HG02610 (cell line): Measurements from ENCODE around the gene DYNLL1.
"Not testable (repeated sequence)": the region's sequence is repeated elsewhere in the genome, so short reads cannot be mapped to it uniquely, and the experiment has no call there.

Experiments
- ATAC-seq: cut with Tn5 transposase; IDR thresholded peaks from one replicate; pipeline ENCODE4 v1.9.1; 2021; ENCODE audit warnings: mild to moderate bottlenecking, moderate library complexity; ENCODE audit not compliant: unreplicated experiment

DYNLL1 gene

DNA sequence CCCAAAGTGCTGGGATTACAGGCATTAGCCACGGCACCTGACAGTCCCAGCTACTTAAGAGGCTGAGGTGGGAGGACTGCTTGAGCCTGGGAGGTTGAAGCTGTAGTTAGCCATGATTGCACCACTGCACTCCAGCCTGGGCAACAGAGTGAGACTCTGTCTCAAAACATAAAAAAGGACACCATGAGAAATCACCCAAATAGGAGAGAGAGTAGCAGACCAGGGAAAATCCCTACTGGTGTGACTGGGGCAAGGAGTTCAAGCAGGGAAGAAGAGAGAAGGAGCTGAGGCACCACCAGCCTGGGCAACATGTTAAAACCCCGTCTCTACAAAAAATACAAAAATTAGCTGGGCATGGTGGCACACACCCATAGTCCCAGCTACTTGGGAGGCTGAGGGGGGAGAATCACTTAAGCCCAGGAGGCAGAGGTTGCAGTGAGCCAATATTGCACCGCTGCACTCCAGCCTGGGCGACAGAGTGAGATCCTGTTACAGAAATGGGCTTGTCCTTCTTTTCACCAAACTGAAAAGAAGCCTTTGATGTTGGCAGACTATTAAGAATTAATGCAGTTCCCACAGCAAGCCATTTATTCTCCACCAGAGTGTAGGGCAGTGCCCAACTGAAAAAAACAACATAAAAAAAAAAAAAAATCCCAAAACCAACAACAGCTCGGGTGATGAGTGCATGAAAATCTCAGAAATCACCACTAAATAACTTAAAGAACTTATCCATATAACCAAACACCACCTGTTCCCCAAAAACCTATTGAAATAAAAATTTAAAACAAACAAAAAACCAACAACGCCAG lies 21.9 kb upstream of the DYNLL1 start:
- ATAC-seq, result no peak

- no peak for ATAC-seq
Observed at GRCh38 chr12:120474616-120474960, 21.3 kb upstream of the DYNLL1 start.

DNA sequence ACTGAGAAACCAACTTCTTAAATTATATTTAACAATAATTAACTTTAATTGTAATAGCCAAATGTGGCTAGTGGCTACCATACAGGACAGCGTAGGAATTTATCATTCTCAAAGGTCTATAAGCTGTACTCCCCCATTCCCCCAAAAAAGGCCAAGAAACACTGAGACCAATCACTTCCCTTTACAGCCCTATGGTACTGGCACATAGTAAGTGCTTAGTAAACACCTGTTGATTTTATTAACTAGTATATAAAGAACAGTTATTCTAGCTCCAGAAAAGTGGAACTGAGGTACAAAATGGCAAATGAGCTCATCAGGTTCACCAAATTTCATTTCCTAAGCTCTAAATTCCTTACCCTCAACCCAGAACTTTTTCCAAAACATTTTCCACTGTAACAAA lies 20.3 kb upstream of the DYNLL1 start:
- no peak for ATAC-seq

DNA sequence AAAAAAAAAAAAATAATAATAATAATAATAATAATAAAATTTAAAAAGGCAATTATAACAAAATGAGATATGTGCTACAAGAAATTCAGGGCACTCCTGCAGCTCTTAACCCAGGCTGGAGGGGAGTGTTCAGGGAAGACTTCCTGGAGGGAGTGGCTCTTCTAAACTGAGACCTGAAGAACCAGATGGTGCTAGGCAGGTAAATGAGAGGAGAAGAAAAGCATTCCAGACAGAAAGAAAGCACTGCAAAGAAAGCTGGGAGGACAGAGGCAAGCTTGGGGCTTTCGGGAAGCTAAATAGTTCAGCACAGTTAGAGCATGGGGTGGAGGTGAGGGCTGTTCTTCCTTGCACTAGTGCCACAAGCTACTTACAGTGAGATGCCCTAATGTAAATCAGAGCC lies 16.5 kb upstream of the DYNLL1 start:
- no peak for ATAC-seq

DNA sequence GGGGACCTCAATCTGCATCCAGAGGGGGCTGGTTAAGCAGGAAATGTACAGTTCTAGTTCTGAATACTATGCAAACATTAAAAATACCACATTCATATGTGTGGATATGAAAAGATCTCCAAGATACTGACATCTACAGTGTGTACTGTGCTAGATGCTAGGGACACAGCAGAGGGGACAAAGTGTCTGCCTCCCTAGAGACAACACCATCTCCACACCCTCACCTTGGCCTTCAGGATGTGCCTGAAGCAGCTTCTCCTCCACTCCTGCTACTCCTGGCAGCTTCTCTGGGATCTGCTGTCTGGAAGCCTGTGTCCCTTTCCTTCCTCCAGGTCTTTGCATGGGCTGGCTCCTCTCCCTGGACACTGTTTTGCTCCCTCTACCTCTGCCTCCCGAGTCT lies 15.7 kb upstream of the DYNLL1 start:
- ATAC-seq, result no peak

- ATAC-seq, result no peak
Observed at GRCh38 chr12:120481022-120481767, 14.7 kb upstream of the DYNLL1 start.

DNA sequence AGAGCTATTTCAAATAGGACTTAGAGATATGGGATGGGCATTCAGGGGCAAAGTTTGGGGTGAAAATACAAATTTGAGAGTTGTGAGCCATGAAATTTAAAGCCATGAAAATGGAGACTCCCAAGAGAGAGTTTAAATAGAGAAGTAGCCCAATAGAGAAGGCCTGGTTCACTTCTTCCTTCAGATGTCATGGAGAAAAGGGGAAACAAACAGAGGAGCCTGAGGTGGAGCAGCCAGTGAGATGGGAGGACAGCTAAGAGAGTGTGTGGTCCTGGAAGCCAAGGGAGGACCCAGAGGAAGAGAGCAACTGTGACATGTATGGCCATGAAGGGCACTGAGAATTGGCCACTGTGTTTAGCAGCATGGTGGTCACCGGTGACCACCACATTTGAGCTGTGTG lies 12.3 kb upstream of the DYNLL1 start:
- ATAC-seq, result no peak

DNA sequence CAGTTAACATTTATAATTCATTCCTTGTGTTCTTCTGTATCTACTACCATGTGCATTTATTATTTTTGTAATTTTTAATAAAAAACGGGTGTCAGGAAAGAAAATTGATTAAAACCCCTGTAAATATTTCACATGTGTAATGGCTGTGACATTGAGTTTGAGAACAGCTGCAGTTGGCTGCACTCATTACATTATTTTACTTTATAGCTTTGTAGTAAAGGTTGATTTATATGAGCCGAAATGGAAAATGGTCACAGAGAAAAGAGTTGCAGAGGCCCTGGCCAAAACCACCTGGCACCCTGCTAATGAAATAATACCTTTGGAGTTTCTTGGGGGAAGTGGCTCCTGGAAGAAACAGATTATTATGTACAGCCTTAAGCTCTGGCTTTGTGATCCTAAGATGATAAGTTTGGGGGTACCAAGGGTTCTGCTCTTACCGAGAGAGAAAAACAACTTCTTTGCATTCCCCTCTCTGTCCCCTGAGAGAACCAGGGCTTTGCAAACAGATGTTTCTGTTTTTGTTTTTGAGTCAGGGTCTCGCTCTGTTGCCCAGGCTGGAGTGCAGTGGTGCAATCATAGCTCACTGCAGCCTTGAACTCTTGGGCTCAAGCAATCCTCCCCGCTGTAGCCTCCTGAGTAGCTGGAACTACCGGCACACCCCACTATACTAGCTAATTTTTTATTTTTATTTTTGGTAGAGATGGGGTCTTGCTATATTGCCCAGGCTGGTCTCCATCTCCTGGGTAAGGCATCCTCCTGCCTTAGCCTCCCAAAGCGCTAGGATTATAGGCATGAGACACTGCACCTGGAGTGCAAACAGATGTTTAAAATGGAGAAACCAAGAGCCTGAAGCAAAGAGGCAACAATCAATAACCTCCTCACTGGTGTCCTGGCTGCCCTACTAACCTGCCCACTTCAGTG lies 9.7 kb upstream of the DYNLL1 start:
- no peak for ATAC-seq

GRCh38 chr12:120487552-120487951 lies 8.4 kb upstream of the DYNLL1 start:
- not testable (repeated sequence) for ATAC-seq

GRCh38 chr12:120488057-120488640 lies 7.8 kb upstream of the DYNLL1 start:
- no peak for ATAC-seq

- no peak for ATAC-seq
Observed at GRCh38 chr12:120489018-120489417, 6.9 kb upstream of the DYNLL1 start.

DNA sequence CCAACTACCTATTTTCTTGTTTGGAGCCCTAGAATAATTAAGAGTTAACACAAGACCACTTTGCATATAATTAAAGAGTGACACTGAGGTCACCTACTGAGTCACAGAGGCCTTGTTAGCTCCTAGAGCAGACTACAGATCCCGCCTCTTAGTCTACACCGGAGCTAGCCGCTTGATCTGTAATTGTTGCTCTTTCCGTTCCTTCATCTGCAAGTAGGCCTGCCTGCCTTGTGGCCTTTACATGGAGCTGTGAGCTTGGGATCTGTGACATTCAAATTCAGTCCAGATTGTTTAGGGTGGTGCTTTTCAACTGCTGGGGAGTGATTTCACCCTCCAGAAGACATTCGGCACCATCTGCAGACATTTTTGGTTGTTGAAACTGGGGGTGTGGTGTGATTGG lies 5.6 kb upstream of the DYNLL1 start:
- no peak for ATAC-seq

DNA sequence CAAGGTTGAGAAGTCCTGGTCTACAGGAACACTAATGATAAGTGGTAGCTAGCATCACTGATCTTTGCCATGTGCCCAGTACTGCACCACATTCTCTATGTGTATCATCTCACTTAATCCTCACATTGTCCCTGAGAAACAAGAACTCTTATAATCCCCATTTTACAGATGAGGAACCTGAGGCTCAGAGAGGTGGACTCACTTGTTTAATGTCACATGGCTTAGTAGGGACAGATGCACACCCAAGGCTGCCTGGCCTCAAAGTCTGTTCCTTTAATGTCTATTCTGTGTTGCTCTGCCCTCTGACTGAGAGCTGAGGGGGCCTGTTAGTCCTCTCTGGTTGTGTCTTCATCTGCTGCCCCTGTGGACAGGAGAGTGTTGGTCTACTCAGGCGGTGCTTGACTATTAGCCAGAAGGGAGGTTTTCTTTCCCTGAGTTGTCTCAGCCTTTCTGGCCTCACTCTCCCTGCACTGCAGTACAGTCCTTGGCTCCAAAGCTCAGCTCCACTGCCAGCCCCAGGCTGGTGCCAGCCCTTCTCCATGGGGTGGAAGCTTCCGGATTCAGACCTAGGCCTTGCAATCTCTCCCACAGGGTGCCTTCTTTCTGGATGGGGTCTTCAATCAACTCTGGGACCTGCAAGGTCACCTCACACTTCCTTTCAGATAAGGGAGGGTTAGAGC lies 4.9 kb upstream of the DYNLL1 start:
- ATAC-seq, result no peak

DNA sequence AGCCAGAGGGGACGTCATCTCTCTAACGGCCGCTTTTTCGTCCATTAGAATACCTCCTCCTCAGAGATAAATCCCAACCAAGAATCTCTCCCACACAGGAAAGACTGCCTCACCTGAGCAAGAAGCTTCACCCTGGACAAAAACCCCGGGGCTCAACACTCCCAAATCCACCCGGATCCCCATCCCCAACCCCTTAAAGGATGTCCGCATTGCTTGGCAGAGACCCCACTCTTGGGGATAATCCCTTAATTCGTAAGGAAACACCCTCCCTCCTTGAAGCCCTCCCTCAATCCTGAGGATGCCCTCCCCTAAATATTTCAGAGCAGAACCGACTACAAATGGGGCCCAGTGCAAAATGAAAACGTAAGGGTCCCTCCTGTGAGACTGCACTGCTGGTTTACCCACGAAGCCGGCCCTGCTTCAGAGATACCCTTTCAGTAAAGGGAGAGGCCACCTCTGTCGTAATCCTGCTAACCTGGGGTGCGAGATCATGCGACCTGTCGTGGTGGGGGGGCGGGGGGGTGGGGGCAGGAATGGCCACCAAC lies 655 bp upstream of the DYNLL1 start:
- peak; percentile 2 for ATAC-seq

DNA sequence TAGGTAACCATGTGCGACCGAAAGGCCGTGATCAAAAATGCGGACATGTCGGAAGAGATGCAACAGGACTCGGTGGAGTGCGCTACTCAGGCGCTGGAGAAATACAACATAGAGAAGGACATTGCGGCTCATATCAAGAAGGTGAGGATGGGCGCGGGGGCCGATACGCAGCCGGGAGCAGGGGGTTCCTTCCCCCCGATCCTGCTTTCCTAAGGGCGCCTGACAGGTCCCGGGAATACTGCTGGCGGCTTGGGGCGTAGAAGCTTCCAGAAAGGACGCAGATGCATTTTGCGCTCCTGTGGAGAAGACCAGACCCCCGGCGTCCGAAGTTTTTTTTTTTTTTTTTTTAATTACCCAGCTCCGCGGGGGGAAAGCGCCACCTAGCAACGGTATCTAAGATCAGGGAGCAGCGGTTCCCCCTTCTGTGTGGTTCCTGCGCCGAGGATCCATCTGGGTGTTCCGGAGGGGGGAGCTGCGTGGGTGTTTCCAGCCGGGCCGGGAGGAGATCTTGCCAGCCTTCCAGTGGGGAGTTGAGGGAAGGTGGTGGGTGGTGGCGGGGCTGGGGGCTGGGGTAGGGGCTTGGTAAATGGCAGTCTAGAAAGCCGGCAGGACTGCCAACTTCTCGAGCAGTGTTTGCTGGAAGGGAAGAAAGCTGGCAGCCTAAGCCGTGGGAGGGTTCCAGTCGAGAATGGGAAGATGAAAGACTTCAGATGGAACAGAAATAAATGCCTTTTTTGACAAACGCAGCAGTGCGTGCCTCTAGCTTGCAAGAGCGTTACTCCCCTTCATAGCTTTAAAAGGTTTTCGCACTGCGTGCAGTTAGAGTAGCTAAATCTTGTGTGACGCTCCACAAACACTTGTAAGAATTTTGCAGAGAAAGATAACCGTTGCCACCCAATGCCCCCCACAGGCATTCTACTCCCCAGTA lies 764 bp downstream of the DYNLL1 start:
- ATAC-seq, result no peak

DNA sequence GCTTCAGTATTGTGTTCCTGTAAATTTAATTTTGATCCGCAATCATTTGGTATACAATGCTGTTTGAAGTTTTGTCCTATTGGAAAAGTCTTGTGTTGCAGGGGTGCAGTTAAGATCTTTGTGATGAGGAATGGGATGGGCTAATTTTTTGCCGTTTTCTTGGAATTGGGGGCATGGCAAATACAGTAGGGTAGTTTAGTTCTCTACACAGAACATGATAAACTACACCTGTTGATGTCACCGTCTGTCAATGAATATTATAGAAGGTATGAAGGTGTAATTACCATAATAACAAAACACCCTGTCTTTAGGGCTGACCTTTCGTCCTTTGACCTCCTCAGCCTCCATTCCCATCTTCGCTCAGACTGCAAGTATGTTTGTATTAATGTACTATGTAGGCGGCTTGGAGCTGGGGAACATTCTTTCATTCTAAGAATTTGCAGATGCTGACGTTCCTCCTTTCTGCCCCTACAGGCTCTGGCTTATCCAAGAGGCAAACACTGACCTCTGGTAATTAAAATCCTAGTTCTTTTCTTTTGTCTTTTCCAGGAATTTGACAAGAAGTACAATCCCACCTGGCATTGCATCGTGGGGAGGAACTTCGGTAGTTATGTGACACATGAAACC lies 1.7 kb downstream of the DYNLL1 start:
- no peak for ATAC-seq

DNA sequence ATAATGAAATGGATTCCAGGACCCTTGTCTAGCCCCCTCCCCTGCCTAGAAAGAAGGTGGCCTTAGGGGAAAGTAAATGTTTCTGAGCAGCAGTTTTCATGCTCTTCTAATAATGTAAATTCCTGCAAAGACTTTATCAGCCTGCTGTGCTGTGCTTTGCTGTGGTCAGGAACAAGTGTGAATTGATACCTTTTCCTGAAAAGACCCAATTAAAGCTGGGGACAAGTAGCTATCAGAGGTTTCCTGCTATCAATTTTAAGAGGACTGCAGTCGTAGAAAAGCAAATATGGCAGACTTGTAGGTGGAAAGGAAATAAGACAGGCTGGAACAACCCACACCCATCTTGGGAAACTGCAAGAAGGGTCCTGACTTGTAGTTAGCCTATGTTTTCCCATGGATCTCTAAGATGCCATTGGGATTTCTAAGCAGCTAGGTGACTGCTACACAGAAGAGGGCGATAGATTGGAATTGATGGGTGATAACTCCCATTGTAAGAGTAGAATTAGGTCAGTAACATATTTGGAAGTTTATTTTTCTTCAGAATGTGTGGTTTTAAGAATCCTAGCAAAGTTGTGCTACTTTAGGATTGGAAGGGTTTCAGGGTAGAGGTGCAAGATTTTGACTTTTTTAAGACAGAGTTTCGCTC lies 3.1 kb downstream of the DYNLL1 start:
- no peak for ATAC-seq

DNA sequence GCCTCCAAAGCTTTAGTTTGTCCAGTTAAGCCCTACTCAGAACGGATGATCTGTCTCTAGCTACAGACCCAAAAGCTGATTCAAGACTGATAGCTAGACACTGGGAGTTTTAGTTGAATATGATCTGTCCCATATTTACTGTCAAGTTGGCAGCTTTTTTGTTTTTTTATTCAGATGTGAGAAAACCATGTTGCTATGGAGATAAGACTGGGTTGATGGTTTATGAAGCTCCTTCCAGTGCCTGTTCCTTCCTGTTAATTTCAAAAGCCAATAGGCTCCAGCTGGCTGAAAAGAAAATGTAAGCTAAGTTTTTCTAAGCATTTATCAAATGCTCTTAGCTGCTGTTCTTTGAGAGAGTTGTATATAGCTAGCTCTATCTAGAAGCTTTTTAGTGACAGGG lies 4.7 kb downstream of the DYNLL1 start:
- no peak for ATAC-seq
